ENCODE results near the gene MRPL51.
"Not testable (repeated sequence)": the region's sequence is repeated elsewhere in the genome, so short reads cannot be mapped to it uniquely, and the experiment has no call there.

Gene MRPL51

GRCh38 chr12:6522193-6522592, 29.1 kb upstream of the MRPL51 start:
- no peak for TF ChIP-seq CTCF (conservative IDR thresholded peaks at IDR 0.05; ENCODE audit: low read length)
- no peak overlapping the region for H3K4me3 ChIP-seq (ENCODE audit: low read length)
- DNase-seq (ENCODE audit: low read depth), result no peak

GRCh38 chr12:6520186-6520585, 27.1 kb upstream of the MRPL51 start:
- DNase-seq (ENCODE audit: low read depth), result no peak
- H3K4me3 ChIP-seq (ENCODE audit: low read length), result no peak overlapping the region
- TF ChIP-seq CTCF (conservative IDR thresholded peaks at IDR 0.05; ENCODE audit: low read length), result no peak

- TF ChIP-seq CTCF (conservative IDR thresholded peaks at IDR 0.05; ENCODE audit: low read length), result no peak
- DNase-seq (ENCODE audit: low read depth), result no peak
- H3K4me3 ChIP-seq (ENCODE audit: low read length), result no peak overlapping the region
Observed at GRCh38 chr12:6508087-6508486, 15.0 kb upstream of the MRPL51 start.

GRCh38 chr12:6507102-6507998, 14.3 kb upstream of the MRPL51 start:
- H3K4me3 ChIP-seq (ENCODE audit: low read length), result no peak overlapping the region
- DNase-seq (ENCODE audit: low read depth), result no peak
- no peak for TF ChIP-seq CTCF (conservative IDR thresholded peaks at IDR 0.05; ENCODE audit: low read length)

GRCh38 chr12:6500466-6500865, 7.4 kb upstream of the MRPL51 start:
- no peak for TF ChIP-seq CTCF (conservative IDR thresholded peaks at IDR 0.05; ENCODE audit: low read length)

GRCh38 chr12:6497291-6497690, 4.2 kb upstream of the MRPL51 start:
- DNase-seq (ENCODE audit: low read depth); H3K4me3 ChIP-seq (ENCODE audit: low read length): not testable (repeated sequence)

More at GRCh38 chr12:6500466-6500865, 7.4 kb upstream of the MRPL51 start:
- no peak overlapping the region for H3K4me3 ChIP-seq (ENCODE audit: low read length)
- no peak for DNase-seq (ENCODE audit: low read depth)

GRCh38 chr12:6494968-6495367, 1.9 kb upstream of the MRPL51 start:
- no peak for DNase-seq (ENCODE audit: low read depth)
- no peak for TF ChIP-seq CTCF (conservative IDR thresholded peaks at IDR 0.05; ENCODE audit: low read length)
- H3K4me3 ChIP-seq (ENCODE audit: low read length), result peak overlapping the region; percentile 90
